Endothelial cell of umbilical vein (primary cell): ENCODE results near the gene ARHGAP20. TPM values are rescaled to one million over a fixed set of nuclear protein-coding genes. Genes with fewer than 3 reads are reported as not detected.

Source experiments
- BruUV-seq: library from RNA; stranded (reverse); fragments of 400-500 nt; replicated peaks from 2 replicates; lab custom pipeline; 2021; lab: Mats Ljungman, UMichigan
- CTCF ChIA-PET: fragments of 300-600, 350-600 bp; sonication (Branson Sonifier 250); formaldehyde crosslinking; loops from one replicate; lab custom pipeline; 2021; ENCODE audit warnings: antibody characterized with exemption, inconsistent platforms; lab: Charles Lee
- POLR2A ChIA-PET: fragments of 300-600, 350-600 bp; sonication (Branson Sonifier 250); formaldehyde crosslinking; loops from one replicate; lab custom pipeline; 2021; ENCODE audit warnings: antibody characterized with exemption, inconsistent platforms; lab: Charles Lee
- DNase-seq: peaks from one replicate; pipeline ENCODE4 v3.0.0-alpha.2; 2011; ENCODE audit warnings: low read depth, low spot score
- FAIRE-seq: peaks from 2 replicates; lab custom pipeline; 2011; peaks lifted over from hg19 to GRCh38; lab: Jason Lieb, UNC
- H2AFZ ChIP-seq: 2 replicates; pipeline ENCODE4 v1.6.0; 2012; ENCODE audit warnings: low read depth, low read length, control low read depth, inconsistent platforms
- H3K27ac ChIP-seq: 2 replicates; pipeline ENCODE4 v1.5.1; 2011; ENCODE audit warnings: low read depth, mild to moderate bottlenecking, control low read depth, low read length, moderate library complexity; ENCODE audit not compliant: insufficient read depth
- H3K27me3 ChIP-seq, 2 experiments: 2 replicates each; pipeline versions ENCODE4 v1.6.0 to v1.6.1; 2011; ENCODE audit warnings: low read length in 2 of 2, mixed read lengths in 1 of 2; ENCODE audit not compliant: control insufficient read depth in 2 of 2, insufficient read depth in 2 of 2
- H3K36me3 ChIP-seq, 2 experiments: 2 replicates in 1 of 2; 3 replicates in 1 of 2; pipeline ENCODE4 v1.5.1; 2011; ENCODE audit warnings: low read length in 2 of 2, mild to moderate bottlenecking in 1 of 2, moderate library complexity in 1 of 2; ENCODE audit not compliant: control insufficient read depth in 2 of 2, insufficient read depth in 2 of 2; ENCODE audit errors: extremely low read depth in 1 of 2
- H3K4me1 ChIP-seq: 3 replicates; pipeline ENCODE4 v1.5.1; 2011; ENCODE audit warnings: mild to moderate bottlenecking, low read length; ENCODE audit not compliant: control insufficient read depth, insufficient read depth; ENCODE audit errors: extremely low read depth
- H3K4me2 ChIP-seq: 2 replicates; pipeline ENCODE4 v1.6.1; 2011; ENCODE audit warnings: low read length, control low read depth, mixed read lengths; ENCODE audit not compliant: insufficient read depth
- H3K4me3 ChIP-seq, 3 experiments: fragments of 200-600 bp in 1 of 3; sonication (generic), shearing (Covaris generic) in 1 of 3; replicated peaks in 1 of 3; 2 replicates each; pipeline ENCODE4 v1.5.1; 2011 to 2016; ENCODE audit warnings: control low read depth in 3 of 3, low read length in 3 of 3, mild to moderate bottlenecking in 2 of 3, inconsistent platforms in 1 of 3, low read depth in 1 of 3, moderate library complexity in 1 of 3; ENCODE audit not compliant: insufficient read depth in 1 of 3
- H3K79me2 ChIP-seq: 2 replicates; pipeline ENCODE4 v1.6.0; 2012; ENCODE audit warnings: low read length, inconsistent platforms; ENCODE audit not compliant: control insufficient read depth, insufficient read depth
- H3K9ac ChIP-seq: replicated peaks from 2 replicates; pipeline ENCODE3; 2011; ENCODE audit warnings: low read length, control low read depth; ENCODE audit not compliant: insufficient read depth; ENCODE audit errors: extremely low read depth
- H3K9me1 ChIP-seq: replicated peaks from 3 replicates; pipeline ENCODE4 v1.6.0; 2011; ENCODE audit warnings: mild to moderate bottlenecking, low read length; ENCODE audit not compliant: control insufficient read depth, insufficient read depth; ENCODE audit errors: extremely low read depth
- H3K9me3 ChIP-seq: replicated peaks from 2 replicates; pipeline ENCODE4 v1.5.1; 2012; ENCODE audit warnings: low read length, inconsistent platforms; ENCODE audit not compliant: control insufficient read depth, insufficient read depth
- H4K20me1 ChIP-seq: replicated peaks from 2 replicates; pipeline ENCODE3; 2011; ENCODE audit warnings: mild to moderate bottlenecking, low read length; ENCODE audit not compliant: control insufficient read depth, insufficient read depth; ENCODE audit errors: extremely low read depth
- EZH2 ChIP-seq: IDR thresholded peaks from 2 replicates; pipeline ENCODE4 v1.6.1; 2012; ENCODE audit warnings: borderline replicate concordance, low read depth, mild to moderate bottlenecking, moderate library complexity, low read length, inconsistent platforms; ENCODE audit not compliant: severe bottlenecking
- FOS ChIP-seq: IDR thresholded peaks from 2 replicates; pipeline ENCODE4 v1.6.1; 2011; ENCODE audit warnings: mild to moderate bottlenecking, low read length, moderate library complexity, borderline replicate concordance; ENCODE audit not compliant: insufficient read depth
- GATA2 ChIP-seq: IDR thresholded peaks from 2 replicates; pipeline ENCODE4 v1.7.0; 2011; ENCODE audit warnings: low read depth, mild to moderate bottlenecking, moderate library complexity, mixed read lengths, low read length; ENCODE audit not compliant: insufficient read length, insufficient read depth
- JUN ChIP-seq: IDR thresholded peaks from 2 replicates; pipeline ENCODE4 v1.6.1; 2011; ENCODE audit warnings: borderline replicate concordance, low read depth; ENCODE audit not compliant: insufficient read length, insufficient read depth
- MYC ChIP-seq: IDR thresholded peaks from one replicate; pipeline ENCODE4 v1.6.1; 2011; ENCODE audit warnings: mild to moderate bottlenecking, low read depth, low read length
- POLR2A ChIP-seq: IDR thresholded peaks from 2 replicates; pipeline ENCODE4 v1.6.1; 2012; ENCODE audit warnings: low read depth, mild to moderate bottlenecking, control low read depth, low read length
- POLR2AphosphoS5 ChIP-seq: IDR thresholded peaks from 2 replicates; pipeline ENCODE4 v1.6.1; 2012; ENCODE audit warnings: low read depth, mild to moderate bottlenecking, control low read depth, low read length, moderate library complexity; ENCODE audit not compliant: insufficient read depth
- dilution Hi-C: fragments of 300-500 bp; cut with MboI; formaldehyde crosslinking; loops from one replicate; pipeline ENCODE4 v1.15.0; 2019; ENCODE audit warnings: low sequenced_read_pairs; ENCODE audit not compliant: extremely low pct_ligation_motif_present
- intact Hi-C: fragments of 100-400 bp; cut with micrococcal nuclease; formaldehyde crosslinking; loops from one replicate; pipeline ENCODE4 v1.10.0; 2022
- polyA plus RNA-seq, 4 experiments: library from polyadenylated mRNA; depleted of rRNA in 3 of 4; stranded (reverse) in 3 of 4; unstranded in 1 of 4; fragments of >200 nt; gene quantifications; 2 replicates each; pipeline versions ENCODE4 v1.2.1 to v1.2.3, GENCODE V29; 2011 to 2012; ENCODE audit warnings: missing spikeins in 1 of 4
- total RNA-seq: library from RNA; stranded (reverse); gene quantifications from 2 replicates; pipeline ENCODE4 v1.2.3, GENCODE V29; 2021
- TF ChIP-seq, protein P1 (sequence below), 2 donors: IDR thresholded peaks; 1 replicate in 1 of 2; 2 replicates in 1 of 2; pipeline ENCODE4 v1.5.1; 2011; ENCODE audit warnings: low read length in 2 of 2, mild to moderate bottlenecking in 2 of 2, moderate library complexity in 2 of 2, control low read depth in 1 of 2, inconsistent platforms in 1 of 2, low read depth in 1 of 2; ENCODE audit not compliant: insufficient read depth in 1 of 2; ENCODE audit errors: extremely low read depth in 1 of 2
- TF ChIP-seq, protein P2 (sequence below): IDR thresholded peaks from 2 replicates; pipeline ENCODE4 v1.6.1; 2011; ENCODE audit not compliant: insufficient read depth, insufficient read length

Gene ARHGAP20
- total and polyA plus RNA-seq, 2 donors (not counting 3 experiments of a cell fraction or from before 2014, with no cell fraction given), result 0.51 to 1.1 TPM

DNA sequence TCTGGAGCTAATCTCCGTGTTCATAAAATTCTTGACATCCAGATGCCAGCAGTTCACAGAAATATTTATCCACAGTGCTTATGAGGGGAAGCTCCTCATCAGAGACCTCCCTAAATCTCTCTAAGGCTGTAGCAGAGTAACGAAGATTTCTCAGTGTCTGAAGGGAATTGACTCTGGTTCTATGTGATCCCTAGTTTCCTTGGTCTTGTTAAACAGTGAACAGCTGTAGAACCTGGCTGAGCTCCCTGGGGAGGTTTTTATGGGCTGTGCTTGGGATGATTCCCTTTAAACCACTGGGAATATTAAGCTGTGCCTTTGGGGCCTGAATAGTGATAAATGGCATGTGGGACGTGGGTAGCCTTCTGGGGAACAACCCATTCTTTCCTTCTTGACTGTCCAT lies 43.7 kb upstream of the ARHGAP20 start:
- BruUV-seq, result no TSS peak
- ChIA-PET CTCF (no interaction called here), POLR2A (no interaction called here)
- intact Hi-C loops (no loop called here), dilution Hi-C loops (no loop called here)
- Histone ChIP-seq H3K9me1 (no peaks in the 10 kb centered on the region), H3K4me1 (no peaks in the 10 kb centered on the region), H2AFZ (no peak overlapping the region), H3K9me3 (no peaks in the 10 kb centered on the region), H3K9ac (no peak overlapping the region), H4K20me1 (no peaks in the 10 kb centered on the region), H3K36me3 (no peaks in the 10 kb centered on the region), H3K27ac (no peak overlapping the region), H3K4me3 (no peak overlapping the region), H3K4me2 (no peak overlapping the region), H3K27me3 (no peaks in the 10 kb centered on the region), H3K79me2 (no peaks in the 10 kb centered on the region)
- FAIRE-seq (no peak), DNase-seq (no peak)
- TF ChIP-seq FOS (no peak), JUN (no peak), GATA2 (no peak), MYC (no peak), POLR2A (no peak), POLR2AphosphoS5 (no peak)
- TF ChIP-seq, protein P1, sequence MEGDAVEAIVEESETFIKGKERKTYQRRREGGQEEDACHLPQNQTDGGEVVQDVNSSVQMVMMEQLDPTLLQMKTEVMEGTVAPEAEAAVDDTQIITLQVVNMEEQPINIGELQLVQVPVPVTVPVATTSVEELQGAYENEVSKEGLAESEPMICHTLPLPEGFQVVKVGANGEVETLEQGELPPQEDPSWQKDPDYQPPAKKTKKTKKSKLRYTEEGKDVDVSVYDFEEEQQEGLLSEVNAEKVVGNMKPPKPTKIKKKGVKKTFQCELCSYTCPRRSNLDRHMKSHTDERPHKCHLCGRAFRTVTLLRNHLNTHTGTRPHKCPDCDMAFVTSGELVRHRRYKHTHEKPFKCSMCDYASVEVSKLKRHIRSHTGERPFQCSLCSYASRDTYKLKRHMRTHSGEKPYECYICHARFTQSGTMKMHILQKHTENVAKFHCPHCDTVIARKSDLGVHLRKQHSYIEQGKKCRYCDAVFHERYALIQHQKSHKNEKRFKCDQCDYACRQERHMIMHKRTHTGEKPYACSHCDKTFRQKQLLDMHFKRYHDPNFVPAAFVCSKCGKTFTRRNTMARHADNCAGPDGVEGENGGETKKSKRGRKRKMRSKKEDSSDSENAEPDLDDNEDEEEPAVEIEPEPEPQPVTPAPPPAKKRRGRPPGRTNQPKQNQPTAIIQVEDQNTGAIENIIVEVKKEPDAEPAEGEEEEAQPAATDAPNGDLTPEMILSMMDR (IDR thresholded peaks at IDR 0.05; ENCODE audit: extremely low read depth in 1 of 2, insufficient read depth in 1 of 2, low read depth in 1 of 2, low read length in 2 of 2), result no peak

DNA sequence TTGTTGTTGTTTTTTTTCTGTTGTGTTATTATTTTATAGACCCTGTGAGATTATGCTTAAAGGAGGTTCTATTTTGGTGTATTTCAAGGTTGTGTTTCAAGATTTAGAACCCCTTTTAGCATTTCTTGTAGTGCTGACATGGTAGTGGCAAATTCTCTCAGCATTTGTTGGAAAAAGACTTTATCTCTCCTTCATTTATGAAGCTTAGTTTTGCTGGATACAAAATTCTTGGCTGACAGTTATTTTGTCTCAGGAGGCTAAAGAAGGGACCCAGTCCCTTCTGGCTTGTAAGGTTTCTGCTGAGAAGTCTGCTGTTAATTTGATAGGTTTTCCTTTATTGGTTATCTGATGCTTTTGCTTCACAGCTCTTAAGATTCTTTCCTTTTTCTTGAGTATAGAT lies 40.7 kb upstream of the ARHGAP20 start:
- ChIA-PET POLR2A (no interaction called here), CTCF (interaction anchor here (1.3 to 1.4 kb wide), 2 partner anchors 9 to 10 kb away, joined by 3 read pairs; no protein-coding TSS in a partner anchor)
- Histone ChIP-seq H3K4me1 (no peaks in the 10 kb centered on the region), H3K27ac (no peak overlapping the region), H3K4me3 (no peak overlapping the region), H3K9me1 (no peaks in the 10 kb centered on the region), H3K79me2 (no peaks in the 10 kb centered on the region), H3K4me2 (no peak overlapping the region), H3K36me3 (no peaks in the 10 kb centered on the region), H4K20me1 (no peaks in the 10 kb centered on the region), H3K27me3 (no peaks in the 10 kb centered on the region), H3K9me3 (no peaks in the 10 kb centered on the region), H3K9ac (no peak overlapping the region), H2AFZ (no peak overlapping the region)
- dilution Hi-C loops (no loop called here), intact Hi-C loops (no loop called here)
- no TSS peak for BruUV-seq
- no peak for FAIRE-seq
- TF ChIP-seq FOS (no peak), GATA2 (no peak), JUN (no peak), POLR2AphosphoS5 (no peak), POLR2A (no peak), MYC (no peak), EZH2 (no peak)
- TF ChIP-seq, protein P1 (IDR thresholded peaks at IDR 0.05; ENCODE audit: extremely low read depth in 1 of 2, insufficient read depth in 1 of 2, low read depth in 1 of 2, low read length in 2 of 2), result no peak
- TF ChIP-seq, protein P2, sequence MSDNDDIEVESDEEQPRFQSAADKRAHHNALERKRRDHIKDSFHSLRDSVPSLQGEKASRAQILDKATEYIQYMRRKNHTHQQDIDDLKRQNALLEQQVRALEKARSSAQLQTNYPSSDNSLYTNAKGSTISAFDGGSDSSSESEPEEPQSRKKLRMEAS, result no peak
- no peak for DNase-seq
